Measurements from ENCODE around the gene KRT84. TPM values are rescaled to one million over a fixed set of nuclear protein-coding genes. Genes with fewer than 3 reads are reported as not detected.
A peak's percentile ranks its signal among the peaks of the same experiment; 100 is the strongest.

The KRT84 gene
- polyA plus RNA-seq, 1 donor from 2014 or later, result not detected

- H2AFZ ChIP-seq (ENCODE audit: low read depth, low read length), result no peak overlapping the region
- no peak overlapping the region for H3K27ac ChIP-seq (ENCODE audit: low read length)
- no peak overlapping the region for H3K9ac ChIP-seq (ENCODE audit: low read length)
Measured at GRCh38 chr12:52390739-52391617, 5.5 kb upstream of the KRT84 start.

GRCh38 chr12:52389313-52390207 lies 4.1 kb upstream of the KRT84 start:
- Histone ChIP-seq H3K9ac (ENCODE audit: low read length) (no peak overlapping the region), H3K9me2 (ENCODE audit: insufficient read depth, low read length) (no peaks in the 10 kb centered on the region), H3K4me2 (ENCODE audit: low read length) (no peak overlapping the region), H3K27ac (ENCODE audit: low read length) (no peak overlapping the region), H2AFZ (ENCODE audit: low read depth, low read length) (no peak overlapping the region), H3K79me2 (replicated peaks; ENCODE audit: insufficient read depth, low read length) (no peaks in the 10 kb centered on the region), H3K9me3 (ENCODE audit: low read length) (no peaks in the 10 kb centered on the region), H3K4me3 (ENCODE audit: low read length) (no peak overlapping the region), H3K36me3 (ENCODE audit: insufficient read depth, low read length) (no peaks in the 10 kb centered on the region), H3K27me3 (ENCODE audit: insufficient read depth, low read depth, low read length) (no peaks in the 10 kb centered on the region), H3F3A (ENCODE audit: insufficient read depth, low read length, poor library complexity, severe bottlenecking) (no peaks in the 10 kb centered on the region), H4K20me1 (ENCODE audit: insufficient read depth) (no peaks in the 10 kb centered on the region)
- TF ChIP-seq POLR2AphosphoS5 (IDR thresholded peaks at IDR 0.05), result no peak
- no peak for TF ChIP-seq EZH2 (IDR thresholded peaks at IDR 0.05; ENCODE audit: borderline replicate concordance, insufficient read depth, low read length, poor library complexity, severe bottlenecking)
- no peak for TF ChIP-seq TAF1 (IDR thresholded peaks at IDR 0.05; ENCODE audit: low read depth)
- no peak for TF ChIP-seq REST (IDR thresholded peaks at IDR 0.05; ENCODE audit: borderline replicate concordance)
- no peak for TF ChIP-seq MXI1 (conservative IDR thresholded peaks at IDR 0.05; ENCODE audit: poor library complexity, severe bottlenecking)
- TF ChIP-seq CTCF (IDR thresholded peaks at IDR 0.05; ENCODE audit: poor library complexity, severe bottlenecking), result no peak
- no peak for TF ChIP-seq RAD21 (conservative IDR thresholded peaks at IDR 0.05)
- no peak for TF ChIP-seq EP300 (conservative IDR thresholded peaks at IDR 0.05; ENCODE audit: poor library complexity, severe bottlenecking)
- no peak for TF ChIP-seq SMC3 (conservative IDR thresholded peaks at IDR 0.05; ENCODE audit: poor library complexity)

More at GRCh38 chr12:52390739-52391617, 5.5 kb upstream of the KRT84 start:
- Histone ChIP-seq H3K9me3 (ENCODE audit: low read length) (no peaks in the 10 kb centered on the region), H3K79me2 (replicated peaks; ENCODE audit: insufficient read depth, low read length) (no peaks in the 10 kb centered on the region), H3K36me3 (ENCODE audit: insufficient read depth, low read length) (no peaks in the 10 kb centered on the region), H3K9me2 (ENCODE audit: insufficient read depth, low read length) (no peaks in the 10 kb centered on the region), H3K4me3 (ENCODE audit: low read length) (no peak overlapping the region), H3K27me3 (ENCODE audit: insufficient read depth, low read depth, low read length) (no peaks in the 10 kb centered on the region), H4K20me1 (ENCODE audit: insufficient read depth) (no peaks in the 10 kb centered on the region), H3F3A (ENCODE audit: insufficient read depth, low read length, poor library complexity, severe bottlenecking) (no peaks in the 10 kb centered on the region), H3K4me2 (ENCODE audit: low read length) (no peak overlapping the region)
- TF ChIP-seq CTCF (IDR thresholded peaks at IDR 0.05; ENCODE audit: poor library complexity, severe bottlenecking) (peak; percentile 33), EZH2 (IDR thresholded peaks at IDR 0.05; ENCODE audit: borderline replicate concordance, insufficient read depth, low read length, poor library complexity, severe bottlenecking) (no peak)
